SK-N-SH (cell line): ENCODE results near the gene HAND2. TPM values are rescaled to one million over a fixed set of nuclear protein-coding genes. Genes with fewer than 3 reads are reported as not detected.
A peak's percentile ranks its signal among the peaks of the same experiment; 100 is the strongest.

Experiments used
- CTCF ChIA-PET: fragments of 300-600, 350-600 bp; formaldehyde crosslinking; extraction: SDS; loops from one replicate; lab custom pipeline; 2021; lab: Yijun Ruan, JAX
- POLR2A ChIA-PET: fragments of 350-600 bp; sonication (Branson Sonifier 250); formaldehyde crosslinking; extraction: SDS; loops from one replicate; lab custom pipeline; 2020; ENCODE audit warnings: antibody characterized with exemption, inconsistent platforms; lab: Yijun Ruan, JAX
- DNase-seq: peaks from one replicate; pipeline ENCODE4 v3.0.0; 2012
- H2AFZ ChIP-seq: fragments of 200-600 bp; sonication (generic); 2 replicates; pipeline ENCODE4 v1.8.1; 2016; ENCODE audit warnings: antibody characterized with exemption, mild to moderate bottlenecking, low read depth
- H3F3A ChIP-seq: fragments of 200-600 bp; sonication (generic); replicated peaks from 2 replicates; pipeline ENCODE3; 2016; ENCODE audit warnings: antibody characterized with exemption, mild to moderate bottlenecking; ENCODE audit not compliant: insufficient read depth
- H3K27ac ChIP-seq, 2 experiments: fragments of 200-500 bp in 1 of 2; fragments of 200-600 bp in 1 of 2; sonication (Bioruptor generic) in 1 of 2; sonication (generic), shearing (Covaris generic) in 1 of 2; 2 replicates each; pipeline versions ENCODE4 v1.5.1 to v1.6.1; 2014 to 2016; ENCODE audit warnings: low read depth in 2 of 2, inconsistent platforms in 1 of 2, low read length in 1 of 2, mild to moderate bottlenecking in 1 of 2, mixed read lengths in 1 of 2
- H3K27me3 ChIP-seq: fragments of 200-600 bp; sonication (generic), shearing (Covaris generic); 2 replicates; pipeline ENCODE4 v1.6.1; 2016; ENCODE audit warnings: mixed run types; ENCODE audit not compliant: insufficient read depth
- H3K36me3 ChIP-seq, 2 experiments: fragments of 200-500 bp in 1 of 2; fragments of 200-600 bp in 1 of 2; sonication (Bioruptor generic) in 1 of 2; sonication (generic) in 1 of 2; replicated peaks in 1 of 2; 2 replicates each; pipeline versions ENCODE3 to v1.5.1; 2014 to 2016; ENCODE audit warnings: low read length in 1 of 2, mild to moderate bottlenecking in 1 of 2; ENCODE audit not compliant: insufficient read depth in 2 of 2, control insufficient read depth in 1 of 2
- H3K4me1 ChIP-seq, 2 experiments: fragments of 200-500 bp in 1 of 2; fragments of 200-600 bp in 1 of 2; sonication (Bioruptor generic) in 1 of 2; sonication (generic), shearing (Covaris generic) in 1 of 2; 2 replicates each; pipeline versions ENCODE4 v1.5.1 to v1.6.1; 2014 to 2016; ENCODE audit warnings: low read depth in 1 of 2, low read length in 1 of 2, mixed run types in 1 of 2; ENCODE audit not compliant: insufficient read depth in 2 of 2, control insufficient read depth in 1 of 2
- H3K4me2 ChIP-seq: fragments of 200-600 bp; sonication (generic), shearing (Covaris generic); 2 replicates; pipeline ENCODE4 v1.6.1; 2017; ENCODE audit warnings: mixed run types
- H3K4me3 ChIP-seq, 2 experiments: fragments of 200-500 bp in 1 of 2; fragments of 200-600 bp in 1 of 2; sonication (Bioruptor generic) in 1 of 2; sonication (generic), shearing (Covaris generic) in 1 of 2; 2 replicates each; pipeline versions ENCODE4 v1.5.1 to v1.8.1; 2014 to 2016; ENCODE audit warnings: low read depth in 2 of 2, inconsistent platforms in 1 of 2, low read length in 1 of 2, mild to moderate bottlenecking in 1 of 2, mixed read lengths in 1 of 2, moderate library complexity in 1 of 2
- H3K79me2 ChIP-seq: fragments of 200-600 bp; sonication (generic); 2 replicates; pipeline ENCODE4 v1.8.1; 2017; ENCODE audit warnings: mild to moderate bottlenecking; ENCODE audit not compliant: insufficient read depth
- H3K9ac ChIP-seq: fragments of 200-600 bp; sonication (generic); 2 replicates; pipeline ENCODE4 v1.6.1; 2017; ENCODE audit warnings: mixed run types
- H3K9me2 ChIP-seq: fragments of 200-600 bp; sonication (generic); 2 replicates; pipeline ENCODE4 v1.6.1; 2017; ENCODE audit warnings: mixed run types
- H3K9me3 ChIP-seq: fragments of 200-600 bp; sonication (generic); 2 replicates; pipeline ENCODE4 v1.6.1; 2017; ENCODE audit warnings: mixed run types, mild to moderate bottlenecking, moderate library complexity
- H4K20me1 ChIP-seq: fragments of 200-600 bp; sonication (generic); 2 replicates; pipeline ENCODE4 v1.6.1; 2017; ENCODE audit warnings: mild to moderate bottlenecking, mixed run types; ENCODE audit not compliant: insufficient read depth
- CHD2 ChIP-seq: fragments of 150-350 bp; IDR thresholded peaks from 2 replicates; pipeline ENCODE4 v1.6.1; 2018; ENCODE audit warnings: low read length; ENCODE audit not compliant: partially characterized antibody
- ELF1 ChIP-seq: IDR thresholded peaks from 2 replicates; pipeline ENCODE4 v1.4.0; 2012
- EP300 ChIP-seq, 2 experiments: IDR thresholded peaks; 2 replicates each; pipeline versions ENCODE4 v1.4.0 to v1.6.1; 2012; ENCODE audit warnings: borderline replicate concordance in 1 of 2, low read depth in 1 of 2, low read length in 1 of 2
- FOSL2 ChIP-seq: IDR thresholded peaks from 2 replicates; pipeline ENCODE4 v1.4.0; 2012; ENCODE audit warnings: low read depth, mild to moderate bottlenecking, moderate library complexity, borderline replicate concordance
- FOXJ3 ChIP-seq: sonication (generic); formaldehyde crosslinking; IDR thresholded peaks from 2 replicates; pipeline ENCODE4 v1.5.1; 2020; ENCODE audit warnings: mild to moderate bottlenecking, missing genetic modification reagents
- GATA2 ChIP-seq: sonication (generic); formaldehyde crosslinking; IDR thresholded peaks from 2 replicates; pipeline ENCODE4 v1.5.0; 2020; ENCODE audit warnings: mild to moderate bottlenecking, missing genetic modification reagents
- JUND ChIP-seq: IDR thresholded peaks from 2 replicates; pipeline ENCODE4 v1.4.0; 2012
- MAX ChIP-seq: IDR thresholded peaks from 2 replicates; pipeline ENCODE4 v1.4.0; 2012; ENCODE audit warnings: low read depth
- MEF2A ChIP-seq: IDR thresholded peaks from 2 replicates; pipeline ENCODE4 v1.4.0; 2012; ENCODE audit warnings: low read depth, borderline replicate concordance
- NFIC ChIP-seq: IDR thresholded peaks from 2 replicates; pipeline ENCODE4 v1.4.0; 2012; ENCODE audit warnings: borderline replicate concordance
- NRF1 ChIP-seq: IDR thresholded peaks from 2 replicates; pipeline ENCODE4 v1.6.1; 2012; ENCODE audit warnings: low read depth, mild to moderate bottlenecking, low read length
- POLR2AphosphoS5 ChIP-seq: IDR thresholded peaks from 2 replicates; pipeline ENCODE4 v1.6.1; 2012; ENCODE audit warnings: low read depth, low read length
- RCOR1 ChIP-seq: fragments of 150-350 bp; IDR thresholded peaks from 2 replicates; pipeline ENCODE4 v1.6.1; 2017; ENCODE audit warnings: antibody characterized with exemption, low read length
- RXRA ChIP-seq: IDR thresholded peaks from 2 replicates; pipeline ENCODE4 v1.4.0; 2012; ENCODE audit warnings: low read depth, mild to moderate bottlenecking, borderline replicate concordance
- SIN3A ChIP-seq: IDR thresholded peaks from 2 replicates; pipeline ENCODE4 v1.6.1; 2012; ENCODE audit warnings: low read depth, mild to moderate bottlenecking, low read length, moderate library complexity, borderline replicate concordance
- SMC3 ChIP-seq: IDR thresholded peaks from 2 replicates; pipeline ENCODE4 v1.6.1; 2012; ENCODE audit warnings: low read depth, low read length, improper control_type of control experiment
- TAF1 ChIP-seq: IDR thresholded peaks from 2 replicates; pipeline ENCODE4 v1.6.1; 2012; ENCODE audit warnings: low read depth, mild to moderate bottlenecking, low read length, moderate library complexity, borderline replicate concordance
- TCF12 ChIP-seq: IDR thresholded peaks from 2 replicates; pipeline ENCODE4 v1.4.0; 2012
- TEAD4 ChIP-seq: IDR thresholded peaks from 2 replicates; pipeline ENCODE4 v1.4.0; 2012; ENCODE audit warnings: mild to moderate bottlenecking, borderline replicate concordance; ENCODE audit not compliant: insufficient read depth
- USF2 ChIP-seq: fragments of 150-350 bp; IDR thresholded peaks from 2 replicates; pipeline ENCODE4 v1.6.1; 2017; ENCODE audit warnings: antibody characterized with exemption, low read length, low read depth, borderline replicate concordance
- YY1 ChIP-seq: IDR thresholded peaks from 2 replicates; pipeline ENCODE4 v1.4.0; 2012; ENCODE audit warnings: low read depth, mild to moderate bottlenecking
- ZBTB33 ChIP-seq: IDR thresholded peaks from 2 replicates; pipeline ENCODE4 v1.4.0; 2012; ENCODE audit warnings: low read depth, borderline replicate concordance
- polyA plus RNA-seq, 3 experiments: library from polyadenylated mRNA; depleted of rRNA; stranded (reverse); fragments of >200 nt; gene quantifications; 2 replicates each; pipeline ENCODE4 v1.2.3, GENCODE V29; 2012
- TF ChIP-seq, protein P1 (sequence below): IDR thresholded peaks from 2 replicates; pipeline ENCODE4; 2012
- TF ChIP-seq, protein P2 (sequence below): IDR thresholded peaks from 2 replicates; pipeline ENCODE4 v1.6.1; 2012; ENCODE audit warnings: mild to moderate bottlenecking, low read depth, low read length, moderate library complexity
- TF ChIP-seq, protein P3 (sequence below): fragments of 200-600 bp; sonication (generic); IDR thresholded peaks from 2 replicates; pipeline ENCODE4 v1.6.1; 2017; ENCODE audit warnings: antibody characterized with exemption, mild to moderate bottlenecking, moderate library complexity

HAND2 gene
- polyA plus RNA-seq, 1 of the 3 experiments (the other 2 are of a cell fraction), result 106 TPM

DNA sequence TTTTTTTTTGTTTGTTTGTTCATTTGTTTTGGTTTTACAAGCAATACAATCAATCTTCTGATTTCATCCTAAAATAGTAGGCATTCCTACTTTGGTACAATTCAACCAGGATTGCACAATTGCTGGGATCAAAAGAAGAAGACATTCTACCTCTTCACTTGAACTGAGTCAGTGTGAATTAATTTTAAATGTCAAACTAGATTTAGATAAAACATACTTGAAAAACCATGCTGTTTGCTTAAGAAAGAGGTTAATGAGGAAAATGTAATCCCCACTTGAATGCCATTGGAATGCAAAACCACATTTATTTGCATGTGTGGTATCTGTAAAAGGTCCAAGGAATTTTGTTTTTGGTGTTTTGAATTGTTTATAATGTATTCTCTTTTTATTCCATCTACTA is 40.5 kb downstream of the HAND2 start:
- POLR2A ChIA-PET, result no interaction called here
- Histone ChIP-seq H3K4me2 (0 out of 2 replicates have a peak overlapping the region, but pooled peaks have one; percentile 14), H3K79me2 (no peaks in the 10 kb centered on the region), H4K20me1 (no peaks in the 10 kb centered on the region), H3K27ac (peak overlapping the region; percentile 27 to 86), H2AFZ (no peak overlapping the region), H3K9ac (no peak overlapping the region), H3K36me3 (no peaks in the 10 kb centered on the region), H3K9me2 (no peaks in the 10 kb centered on the region), H3K27me3 (no peaks in the 10 kb centered on the region), H3K9me3 (no peaks in the 10 kb centered on the region), H3K4me1 (peaks cover 39% of the 10 kb centered on the region in 2 experiments; a peak in 3 of 4 replicates), H3F3A (peaks cover 55% of the 10 kb centered on the region), H3K4me3 (no peak overlapping the region)
- CTCF ChIA-PET, result interaction anchor here (0.7 to 1.7 kb wide), 2 partner anchors 16 to 51 kb away, joined by 3 to 5 read pairs; no protein-coding TSS in a partner anchor
- DNase-seq, result no peak
- TF ChIP-seq RCOR1 (no peak), FOXJ3 (no peak), SIN3A (no peak), TAF1 (no peak), POLR2AphosphoS5 (peak; percentile 65; the same call in 1 of the 2 replicates), GATA2 (no peak), TCF12 (peak; percentile 92), USF2 (no peak), NRF1 (no peak), JUND (peak; percentile 86), YY1 (no peak), MEF2A (peak; percentile 79), ELF1 (no peak), SMC3 (no peak), FOSL2 (peak; percentile 70), CHD2 (no peak), NFIC (peak; percentile 76; the same call in 1 of the 2 replicates), RXRA (peak; percentile 84; the same call in 1 of the 2 replicates), MAX (0 out of 2 replicates have a peak, but pooled peaks have one; percentile 28), EP300 (IDR thresholded peaks at IDR 0.05; ENCODE audit: borderline replicate concordance in 1 of 2, low read depth in 1 of 2, low read length in 1 of 2) (peak; percentile 40 to 88; a peak in 2 of 4 replicates), TEAD4 (peak; percentile 86), ZBTB33 (peak; percentile 75; the same call in 1 of the 2 replicates)
- TF ChIP-seq, protein P1, sequence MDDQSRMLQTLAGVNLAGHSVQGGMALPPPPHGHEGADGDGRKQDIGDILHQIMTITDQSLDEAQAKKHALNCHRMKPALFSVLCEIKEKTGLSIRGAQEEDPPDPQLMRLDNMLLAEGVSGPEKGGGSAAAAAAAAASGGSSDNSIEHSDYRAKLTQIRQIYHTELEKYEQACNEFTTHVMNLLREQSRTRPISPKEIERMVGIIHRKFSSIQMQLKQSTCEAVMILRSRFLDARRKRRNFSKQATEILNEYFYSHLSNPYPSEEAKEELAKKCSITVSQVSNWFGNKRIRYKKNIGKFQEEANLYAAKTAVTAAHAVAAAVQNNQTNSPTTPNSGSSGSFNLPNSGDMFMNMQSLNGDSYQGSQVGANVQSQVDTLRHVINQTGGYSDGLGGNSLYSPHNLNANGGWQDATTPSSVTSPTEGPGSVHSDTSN, result peak; percentile 91
- TF ChIP-seq, protein P2, sequence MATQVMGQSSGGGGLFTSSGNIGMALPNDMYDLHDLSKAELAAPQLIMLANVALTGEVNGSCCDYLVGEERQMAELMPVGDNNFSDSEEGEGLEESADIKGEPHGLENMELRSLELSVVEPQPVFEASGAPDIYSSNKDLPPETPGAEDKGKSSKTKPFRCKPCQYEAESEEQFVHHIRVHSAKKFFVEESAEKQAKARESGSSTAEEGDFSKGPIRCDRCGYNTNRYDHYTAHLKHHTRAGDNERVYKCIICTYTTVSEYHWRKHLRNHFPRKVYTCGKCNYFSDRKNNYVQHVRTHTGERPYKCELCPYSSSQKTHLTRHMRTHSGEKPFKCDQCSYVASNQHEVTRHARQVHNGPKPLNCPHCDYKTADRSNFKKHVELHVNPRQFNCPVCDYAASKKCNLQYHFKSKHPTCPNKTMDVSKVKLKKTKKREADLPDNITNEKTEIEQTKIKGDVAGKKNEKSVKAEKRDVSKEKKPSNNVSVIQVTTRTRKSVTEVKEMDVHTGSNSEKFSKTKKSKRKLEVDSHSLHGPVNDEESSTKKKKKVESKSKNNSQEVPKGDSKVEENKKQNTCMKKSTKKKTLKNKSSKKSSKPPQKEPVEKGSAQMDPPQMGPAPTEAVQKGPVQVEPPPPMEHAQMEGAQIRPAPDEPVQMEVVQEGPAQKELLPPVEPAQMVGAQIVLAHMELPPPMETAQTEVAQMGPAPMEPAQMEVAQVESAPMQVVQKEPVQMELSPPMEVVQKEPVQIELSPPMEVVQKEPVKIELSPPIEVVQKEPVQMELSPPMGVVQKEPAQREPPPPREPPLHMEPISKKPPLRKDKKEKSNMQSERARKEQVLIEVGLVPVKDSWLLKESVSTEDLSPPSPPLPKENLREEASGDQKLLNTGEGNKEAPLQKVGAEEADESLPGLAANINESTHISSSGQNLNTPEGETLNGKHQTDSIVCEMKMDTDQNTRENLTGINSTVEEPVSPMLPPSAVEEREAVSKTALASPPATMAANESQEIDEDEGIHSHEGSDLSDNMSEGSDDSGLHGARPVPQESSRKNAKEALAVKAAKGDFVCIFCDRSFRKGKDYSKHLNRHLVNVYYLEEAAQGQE, result no peak
- TF ChIP-seq, protein P3, sequence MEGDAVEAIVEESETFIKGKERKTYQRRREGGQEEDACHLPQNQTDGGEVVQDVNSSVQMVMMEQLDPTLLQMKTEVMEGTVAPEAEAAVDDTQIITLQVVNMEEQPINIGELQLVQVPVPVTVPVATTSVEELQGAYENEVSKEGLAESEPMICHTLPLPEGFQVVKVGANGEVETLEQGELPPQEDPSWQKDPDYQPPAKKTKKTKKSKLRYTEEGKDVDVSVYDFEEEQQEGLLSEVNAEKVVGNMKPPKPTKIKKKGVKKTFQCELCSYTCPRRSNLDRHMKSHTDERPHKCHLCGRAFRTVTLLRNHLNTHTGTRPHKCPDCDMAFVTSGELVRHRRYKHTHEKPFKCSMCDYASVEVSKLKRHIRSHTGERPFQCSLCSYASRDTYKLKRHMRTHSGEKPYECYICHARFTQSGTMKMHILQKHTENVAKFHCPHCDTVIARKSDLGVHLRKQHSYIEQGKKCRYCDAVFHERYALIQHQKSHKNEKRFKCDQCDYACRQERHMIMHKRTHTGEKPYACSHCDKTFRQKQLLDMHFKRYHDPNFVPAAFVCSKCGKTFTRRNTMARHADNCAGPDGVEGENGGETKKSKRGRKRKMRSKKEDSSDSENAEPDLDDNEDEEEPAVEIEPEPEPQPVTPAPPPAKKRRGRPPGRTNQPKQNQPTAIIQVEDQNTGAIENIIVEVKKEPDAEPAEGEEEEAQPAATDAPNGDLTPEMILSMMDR, result no peak
